HepG2 (cell line): ENCODE measurements around the gene DCAF7. TPM values are rescaled to one million over a fixed set of nuclear protein-coding genes. Genes with fewer than 3 reads are reported as not detected.
A peak's percentile ranks its signal among the peaks of the same experiment; 100 is the strongest.

Experiments used
- FOXJ3 ChIP-seq: sonication (generic); formaldehyde crosslinking; IDR thresholded peaks from 2 replicates; pipeline ENCODE4 v1.4.0; 2020; ENCODE audit warnings: missing genetic modification reagents, mild to moderate bottlenecking, borderline replicate concordance
- HMG20B ChIP-seq: conservative IDR thresholded peaks from 2 replicates; pipeline ENCODE4 v1.6.1; 2016; ENCODE audit warnings: missing genetic modification reagents, missing compliant biosample characterization
- KDM2A ChIP-seq: sonication (generic); formaldehyde crosslinking; IDR thresholded peaks from 2 replicates; pipeline ENCODE4 v1.4.0; 2020; ENCODE audit warnings: low read depth, missing genetic modification reagents, borderline replicate concordance
- XBP1 ChIP-seq: sonication (generic); formaldehyde crosslinking; IDR thresholded peaks from 2 replicates; pipeline ENCODE4 v1.5.0; 2020; ENCODE audit warnings: missing genetic modification reagents
- ZBTB39 ChIP-seq: sonication (generic); formaldehyde crosslinking; IDR thresholded peaks from 2 replicates; pipeline ENCODE4 v1.5.0; 2020; ENCODE audit warnings: missing genetic modification reagents
- ZBTB40 ChIP-seq, 2 experiments: fragments of 450-650 bp in 1 of 2; sonication (generic) in 1 of 2; formaldehyde crosslinking in 1 of 2; IDR thresholded peaks; 2 replicates each; pipeline versions ENCODE4 v1.6.1 to v1.8.0; 2016 to 2022; ENCODE audit warnings: antibody characterized with exemption in 1 of 2, mild to moderate bottlenecking in 1 of 2, missing genetic modification reagents in 1 of 2
- ZFP36L2 ChIP-seq: sonication (generic); formaldehyde crosslinking; IDR thresholded peaks from 2 replicates; pipeline ENCODE4 v1.4.0; 2020; ENCODE audit warnings: missing genetic modification reagents
- ZGPAT ChIP-seq: IDR thresholded peaks from 2 replicates; pipeline ENCODE4 v1.6.1; 2016; ENCODE audit warnings: mild to moderate bottlenecking
- ZNF24 ChIP-seq: fragments of 450-650 bp; IDR thresholded peaks from 2 replicates; pipeline ENCODE4 v1.6.1; 2017; ENCODE audit warnings: antibody characterized with exemption, mild to moderate bottlenecking
- ZNF510 ChIP-seq: sonication (generic); formaldehyde crosslinking; IDR thresholded peaks from 2 replicates; pipeline ENCODE4 v1.4.0; 2020; ENCODE audit warnings: low read depth, mild to moderate bottlenecking, missing genetic modification reagents
- ZNF605 ChIP-seq: sonication (generic); formaldehyde crosslinking; IDR thresholded peaks from 2 replicates; pipeline ENCODE4 v1.8.0; 2022; ENCODE audit warnings: mild to moderate bottlenecking, missing genetic modification reagents
- ZNF740 ChIP-seq: sonication (generic); formaldehyde crosslinking; IDR thresholded peaks from 2 replicates; pipeline ENCODE4 v1.4.0; 2020; ENCODE audit warnings: missing genetic modification reagents
- ZNF782 ChIP-seq: sonication (generic); formaldehyde crosslinking; IDR thresholded peaks from 2 replicates; pipeline ENCODE4 v1.4.0; 2020; ENCODE audit warnings: missing genetic modification reagents, mild to moderate bottlenecking, borderline replicate concordance
- ZNF839 ChIP-seq: sonication (generic); formaldehyde crosslinking; IDR thresholded peaks from 2 replicates; pipeline ENCODE4 v1.4.0; 2020; ENCODE audit warnings: missing genetic modification reagents, mild to moderate bottlenecking, borderline replicate concordance
- polyA plus RNA-seq, 8 experiments: library from polyadenylated mRNA; depleted of rRNA in 3 of 8; stranded (reverse) in 7 of 8; unstranded in 1 of 8; fragments of >200 nt; fragmentation: Illumina TruSeq in 4 of 8; extraction: Trizol in 4 of 8; gene quantifications; 2 replicates each; pipeline versions ENCODE4 v1.2.1 to v1.2.3, GENCODE V29; 2011 to 2016; ENCODE audit warnings: low read depth in 4 of 8, missing spikeins in 1 of 8, mixed read lengths in 1 of 8; ENCODE audit not compliant: insufficient read depth in 1 of 8
- total RNA-seq, 5 experiments: library from RNA; depleted of rRNA; stranded (reverse); fragments of >200 nt; fragmentation: Illumina TruSeq; extraction: Trizol; gene quantifications; 2 replicates each; pipeline ENCODE4 v1.2.3, GENCODE V29; 2016; ENCODE audit warnings: low read depth in 1 of 5

The DCAF7 gene
- total and polyA plus RNA-seq, 2 of the 13 experiments (the other 11 are each of a cell fraction or from before 2014, with no cell fraction given): 55.2 to 73.4 TPM

GRCh38 chr17:63549946-63550816 is at the start of gene DCAF7 (continued):
- TF ChIP-seq ZGPAT (CRISPR knock-in tag) (peak; percentile 92), ZNF782 (CRISPR knock-in tag) (peak; percentile 42; the same call in 1 of the 2 replicates), KDM2A (CRISPR knock-in tag) (peak; percentile 87), HMG20B (CRISPR knock-in tag) (peak; percentile 52; the same call in 1 of the 2 replicates), ZBTB39 (no peak), ZNF605 (CRISPR knock-in tag) (peak; percentile 97; the same call in 1 of the 2 replicates), ZNF510 (CRISPR knock-in tag) (peak; percentile 84), ZNF740 (CRISPR knock-in tag) (peak; percentile 69; the same call in 1 of the 2 replicates), FOXJ3 (peak; percentile 67; the same call in 1 of the 2 replicates), ZFP36L2 (no peak), ZNF839 (CRISPR knock-in tag) (peak; percentile 53), ZNF24 (no peak), ZBTB40 (IDR thresholded peaks at IDR 0.05) (peak; percentile 89), ZBTB40 (CRISPR knock-in tag; IDR thresholded peaks at IDR 0.05) (no peak; the same call in 1 of the 2 replicates), XBP1 (CRISPR knock-in tag) (0 out of 2 replicates have a peak, but pooled peaks have one; percentile 65)
